ENCODE results near the gene MC4R.
A peak's percentile ranks its signal among the peaks of the same experiment; 100 is the strongest.
"Not testable (repeated sequence)": the region's sequence is repeated elsewhere in the genome, so short reads cannot be mapped to it uniquely, and the experiment has no call there.

Gene MC4R

GRCh38 chr18:60372596-60372995, at the start of gene MC4R:
Gene MC4R (minus strand): TSS chr18:60372775. CDS start chr18:60372349, 426 bp downstream.
- DNase-seq = peak; percentile 96

GRCh38 chr18:60422306-60422705, 49.7 kb upstream of the MC4R start:
- DNase-seq = not testable (repeated sequence)

DNA sequence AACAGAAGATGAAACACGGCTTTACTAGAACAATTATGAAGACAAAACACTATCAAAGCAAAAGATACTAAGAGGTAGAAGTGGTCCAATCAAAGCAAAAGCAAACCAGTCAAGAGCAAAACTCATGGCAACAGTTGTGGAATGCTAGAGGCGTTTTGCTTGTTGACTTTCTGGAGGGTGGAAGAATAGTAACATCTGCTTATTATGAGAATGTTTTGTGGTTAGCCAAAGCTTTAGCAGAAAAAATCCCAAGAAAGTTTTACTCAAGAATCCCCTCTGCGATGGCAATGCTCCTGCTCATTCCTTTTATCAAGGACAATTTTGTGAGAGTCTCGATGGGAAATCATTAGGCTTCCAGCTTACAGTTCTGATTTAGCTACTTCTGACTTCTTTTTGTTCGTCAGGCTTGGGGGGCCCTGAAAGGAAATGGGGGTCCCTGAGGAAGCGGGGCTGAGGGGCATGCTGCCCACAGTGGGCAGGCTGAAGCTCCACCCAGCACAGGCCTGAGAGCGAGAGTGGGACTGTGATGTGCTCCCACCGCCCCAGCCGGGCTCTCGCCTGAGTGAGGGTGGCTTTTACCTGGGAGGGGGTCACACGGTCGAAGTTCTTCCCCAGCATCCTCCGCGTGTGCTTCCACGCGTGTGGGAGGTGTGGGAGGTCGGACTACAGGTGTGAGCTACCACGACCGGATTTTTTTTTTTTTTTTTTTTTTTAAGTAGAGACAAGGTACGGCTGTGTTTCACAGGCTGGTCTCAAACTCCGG, 49.0 kb upstream of the MC4R start:
- no peak for DNase-seq

- DNase-seq = no peak
These were observed 45.4 kb upstream of the MC4R start for GRCh38 chr18:60417946-60418345.

GRCh38 chr18:60413944-60414547, 41.5 kb upstream of the MC4R start:
- no peak for DNase-seq

DNA sequence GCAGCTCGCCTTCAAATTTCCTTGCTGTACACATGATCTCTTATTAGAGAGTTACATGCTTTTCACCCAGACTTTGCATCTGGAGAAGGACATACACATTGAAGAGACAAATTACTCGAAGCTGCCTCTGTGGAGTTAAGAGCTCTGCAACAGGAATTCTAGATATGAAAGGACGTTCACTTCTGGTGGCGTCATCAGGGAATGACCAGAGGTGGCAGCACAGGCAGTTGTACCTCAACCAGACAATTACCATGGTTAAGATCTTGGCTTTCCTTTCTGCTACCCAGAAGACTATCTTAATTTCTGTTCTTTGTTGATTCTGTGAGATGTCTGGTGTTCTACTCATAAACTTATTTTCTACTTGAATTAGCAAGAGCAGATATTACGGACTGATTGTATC, 39.1 kb upstream of the MC4R start:
- no peak for DNase-seq

- DNase-seq = no peak
These were observed 34.1 kb upstream of the MC4R start for GRCh38 chr18:60406721-60407120.

DNA sequence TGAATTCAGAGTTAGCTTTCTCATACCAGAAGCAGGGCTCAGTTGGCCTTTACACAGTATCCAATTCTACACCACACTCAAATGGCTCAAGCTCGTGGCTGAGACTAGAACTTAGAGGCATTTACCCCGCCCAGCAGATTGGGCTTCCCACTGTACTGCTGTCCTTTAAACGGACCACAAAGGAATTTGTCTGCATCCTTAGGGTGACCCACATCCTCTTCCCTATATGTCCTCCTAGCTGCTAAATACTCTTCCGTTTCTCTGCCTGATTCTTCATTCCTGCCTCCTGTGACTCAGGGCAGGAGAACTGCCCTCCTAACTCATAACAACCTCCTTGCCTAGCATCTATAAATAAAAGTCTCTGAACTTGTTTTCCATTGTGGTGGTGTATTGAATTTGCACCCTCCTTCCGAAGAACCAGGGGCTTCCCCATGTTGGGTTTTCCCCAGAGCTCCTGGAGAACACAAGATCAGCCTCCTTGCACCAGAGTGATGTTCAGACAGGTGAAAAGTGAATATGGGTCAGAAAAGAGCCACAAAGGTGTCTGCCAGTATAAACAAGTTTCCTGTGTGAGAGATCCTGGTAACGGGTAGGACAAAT, 32.0 kb upstream of the MC4R start:
- no peak for DNase-seq

- DNase-seq = no peak
These were observed 28.8 kb upstream of the MC4R start for GRCh38 chr18:60401346-60401745.

DNA sequence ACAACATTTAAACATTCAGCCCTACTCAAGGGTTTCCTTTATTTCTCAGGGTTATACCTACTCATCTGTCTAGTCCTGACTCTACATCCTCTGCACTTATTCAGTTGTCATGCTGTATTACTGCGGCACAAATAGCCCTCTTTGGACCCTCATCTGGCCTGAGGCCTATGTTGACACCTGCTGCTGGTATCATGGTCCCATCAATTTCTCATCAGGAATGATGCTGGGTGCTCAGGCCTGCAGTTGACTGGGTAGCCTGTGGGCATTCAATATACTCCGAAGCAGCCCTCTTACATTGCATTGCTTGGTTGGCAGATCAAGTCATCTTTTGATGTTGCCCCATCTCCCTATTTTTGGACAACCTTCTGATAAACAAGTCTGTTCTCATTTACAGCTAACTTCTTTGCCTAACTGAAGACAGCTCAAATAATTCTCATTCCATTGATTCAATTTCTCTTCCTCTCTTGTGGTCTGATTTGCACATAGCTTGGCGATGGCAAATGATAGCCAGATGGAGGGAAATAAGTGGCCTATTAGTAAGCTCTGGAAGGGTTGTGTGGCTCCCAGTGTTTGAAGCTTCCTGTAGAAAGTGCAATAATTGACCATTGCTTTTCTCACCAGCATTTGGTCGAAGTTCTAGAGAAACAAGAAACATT, 19.1 kb upstream of the MC4R start:
- peak; percentile 5 for DNase-seq

DNA sequence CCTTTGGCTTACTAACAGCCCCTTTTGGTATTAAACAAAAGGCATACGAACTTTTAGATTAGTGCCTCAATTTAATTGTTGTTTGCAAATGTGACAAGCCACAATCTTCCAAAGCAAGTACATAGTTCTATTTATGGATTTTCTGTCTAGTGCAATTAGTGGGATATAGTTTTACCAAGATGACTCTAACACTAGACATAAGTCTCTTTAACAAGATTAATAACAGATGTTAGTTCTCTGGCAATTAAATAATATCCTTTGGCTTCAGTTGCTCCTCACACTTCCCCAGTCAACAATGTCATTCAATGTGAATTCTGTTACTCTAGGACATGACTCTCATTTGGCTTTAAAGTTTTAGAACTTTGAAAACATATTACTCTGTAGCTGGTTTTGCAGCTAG, 16.7 kb upstream of the MC4R start:
- no peak for DNase-seq

DNA sequence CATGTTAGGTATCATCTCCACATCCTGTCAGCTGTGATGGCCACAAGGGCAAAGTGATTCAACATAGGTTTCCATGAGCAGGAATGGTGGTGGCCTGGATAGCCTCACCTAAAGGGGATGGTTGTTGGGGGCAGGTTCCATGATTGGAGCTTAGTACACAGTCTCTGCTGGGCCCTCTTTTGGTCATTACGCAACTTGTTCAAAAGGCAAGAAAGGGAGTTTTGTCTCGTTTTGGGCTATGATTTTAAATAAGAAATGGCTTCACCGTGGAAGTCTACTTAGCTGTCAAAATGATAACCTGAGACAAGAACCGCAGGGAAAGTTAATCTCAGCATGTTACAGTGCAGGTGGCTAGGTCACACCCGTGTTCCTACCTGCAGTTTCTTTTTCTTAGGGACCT, 13.1 kb upstream of the MC4R start:
- DNase-seq = no peak

- DNase-seq = no peak
These were observed 11.3 kb upstream of the MC4R start for GRCh38 chr18:60383893-60384292.

DNA sequence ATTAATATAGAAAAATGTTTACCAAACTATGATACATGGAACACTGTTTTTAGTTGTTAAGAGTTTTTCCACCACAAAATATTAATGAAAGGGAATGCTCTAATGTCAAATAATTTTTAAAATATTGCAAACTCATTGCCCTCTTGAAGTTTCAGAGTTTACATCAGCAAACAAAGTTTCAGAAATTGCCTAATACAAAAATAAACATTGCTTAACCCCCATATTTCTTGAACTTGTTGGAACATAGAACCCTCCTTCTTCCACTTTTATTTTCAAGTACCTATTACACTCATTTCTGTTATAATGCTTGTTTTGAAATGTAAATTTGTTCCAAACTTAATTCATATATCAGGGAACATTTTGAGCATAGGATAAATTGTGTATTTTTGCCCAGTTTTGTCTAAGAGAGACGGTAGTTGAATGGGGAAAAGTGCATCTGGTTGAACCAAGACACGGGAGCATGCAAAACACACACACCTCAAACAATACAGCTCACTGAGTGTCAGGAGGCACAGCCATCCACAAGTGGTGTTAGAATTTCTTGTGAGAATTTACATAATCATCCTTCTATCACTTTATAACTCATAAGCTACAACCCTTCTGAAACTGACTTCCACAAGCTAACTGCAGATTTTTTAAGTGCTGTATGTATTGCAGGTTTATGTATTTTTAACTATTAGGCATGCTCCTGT, 5.3 kb upstream of the MC4R start:
- no peak for DNase-seq

GRCh38 chr18:60372132-60372531, 443 bp downstream of the MC4R start:
- no peak for DNase-seq

- DNase-seq = no peak
These were observed 14.1 kb downstream of the MC4R start for GRCh38 chr18:60358516-60358915.

DNA sequence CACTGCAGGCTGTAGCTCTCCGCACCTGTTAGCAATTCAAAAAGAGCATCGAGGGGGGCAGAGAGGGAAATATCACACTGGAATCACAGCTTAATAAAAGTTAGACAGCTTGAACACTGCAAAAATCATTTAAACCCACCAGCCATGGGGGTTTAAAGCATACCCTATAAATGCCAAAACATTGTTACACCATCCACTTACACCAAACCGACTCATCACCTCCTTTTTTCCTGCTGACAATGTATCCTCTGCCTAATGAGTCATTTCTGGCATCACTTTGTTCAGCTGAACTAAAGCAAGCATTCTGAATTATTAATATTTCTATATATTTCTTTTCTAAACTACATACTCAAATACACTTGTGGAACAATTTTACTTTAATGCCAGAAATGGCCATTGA, 21.6 kb downstream of the MC4R start:
- no peak for DNase-seq

- DNase-seq = no peak
These were observed 22.4 kb downstream of the MC4R start for GRCh38 chr18:60350150-60350549.

- no peak for DNase-seq
These were observed 25.0 kb downstream of the MC4R start for GRCh38 chr18:60347526-60348045.

- no peak for DNase-seq
These were observed 33.6 kb downstream of the MC4R start for GRCh38 chr18:60339018-60339417.

DNA sequence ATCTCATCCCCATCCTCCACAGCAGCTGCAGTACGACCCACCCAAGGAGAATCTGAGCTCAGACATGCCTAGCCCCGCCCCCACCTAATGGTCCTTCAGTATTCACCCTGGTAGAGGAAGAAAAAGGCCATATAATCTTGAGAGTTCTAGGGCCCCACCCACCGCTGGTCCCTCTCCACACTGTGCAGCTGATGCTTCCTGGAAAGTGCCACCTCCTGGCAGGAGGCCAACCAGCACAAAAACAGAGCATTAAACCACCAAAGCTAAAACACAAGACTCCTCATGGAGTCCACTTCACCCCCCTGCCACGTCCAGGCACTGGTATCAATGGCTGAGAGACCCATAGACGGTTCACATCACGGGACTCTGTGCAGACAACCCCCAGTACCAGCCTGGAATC, 40.7 kb downstream of the MC4R start:
- no peak for DNase-seq

GRCh38 chr18:60329131-60329530, 43.4 kb downstream of the MC4R start:
- DNase-seq = no peak

- DNase-seq = no peak
These were observed 44.7 kb downstream of the MC4R start for GRCh38 chr18:60327880-60328279.

All from DMS 273 treated with DMSO at 0.1 percent for 48 hours (cell line).